Omental fat pad (tissue), 4 donors: ENCODE results near the gene ME3. TPM values are rescaled to one million over a fixed set of nuclear protein-coding genes. Genes with fewer than 3 reads are reported as not detected.

Source experiments
- ATAC-seq: fragments of 150-250 bp; one replicate; pipeline ENCODE4 v1.9.1; 2016; ENCODE audit warnings: mild to moderate bottlenecking, moderate library complexity; ENCODE audit not compliant: low FRiP score
- DNase-seq: peaks from one replicate; pipeline ENCODE4 v3.0.0-alpha.2; 2019; ENCODE audit warnings: low spot score
- CTCF ChIP-seq, 3 donors: fragments of 450-650 bp; IDR thresholded peaks; one replicate each; pipeline ENCODE4 v1.5.1; 2016 to 2017; ENCODE audit warnings: antibody characterized with exemption in 3 of 3, mild to moderate bottlenecking in 3 of 3, moderate library complexity in 2 of 3
- total RNA-seq, 4 donors: library from RNA; depleted of rRNA; stranded (reverse); fragments of >200 nt; gene quantifications; one replicate each; pipeline ENCODE4 v1.1.0, GENCODE V29; 2016

The ME3 gene
- total RNA-seq, 4 donors from 2014 or later, result 28.4 to 93.0 (median 80.1) TPM

DNA sequence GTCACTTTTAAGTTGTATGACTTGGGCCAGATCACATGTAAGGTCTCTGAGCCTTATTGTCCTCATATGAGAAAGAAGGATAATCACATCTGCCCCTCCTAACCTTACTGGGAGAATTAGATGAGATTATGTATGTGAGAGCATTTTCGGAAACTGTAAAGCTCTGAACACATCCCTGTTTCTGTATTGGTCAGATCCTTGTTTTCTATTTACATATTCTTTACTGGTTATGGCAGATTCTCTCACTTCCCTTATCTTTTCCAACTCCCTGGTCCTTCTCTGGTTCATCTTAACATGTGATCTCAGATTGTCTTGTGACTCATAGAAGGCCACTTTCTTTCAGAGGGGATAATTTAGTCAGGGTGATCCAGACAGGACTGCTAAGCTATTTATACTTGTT is 255.9 kb downstream of the ME3 start:
- DNase-seq (no peak), ATAC-seq (no peak)
- no peak for TF ChIP-seq CTCF (IDR thresholded peaks at IDR 0.05)

DNA sequence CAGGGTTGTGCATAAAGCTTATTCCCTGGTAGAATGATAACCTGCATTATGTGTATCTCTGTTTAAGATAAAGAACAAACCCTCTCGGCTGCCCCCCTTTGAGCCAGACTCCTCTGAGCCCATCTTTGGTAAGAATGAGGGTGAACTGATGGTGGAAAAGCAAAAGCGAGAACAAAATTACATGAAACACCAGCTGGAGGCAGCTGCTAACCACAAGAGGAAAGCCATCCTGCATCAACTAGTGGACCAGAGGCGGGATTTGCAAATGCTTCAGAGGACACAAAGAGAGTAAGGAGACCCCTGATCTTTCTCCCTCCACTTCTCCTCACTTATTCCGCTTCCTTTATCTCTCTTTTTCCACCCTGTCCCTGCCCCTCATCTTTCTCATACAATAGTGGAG is 257.4 kb downstream of the ME3 start:
- DNase-seq, result no peak
- no peak for ATAC-seq
- no peak for TF ChIP-seq CTCF (IDR thresholded peaks at IDR 0.05)

- ATAC-seq, result no peak
- TF ChIP-seq CTCF (IDR thresholded peaks at IDR 0.05), result no peak
- no peak for DNase-seq
These were observed 258.4 kb downstream of the ME3 start for GRCh38 chr11:86414032-86414431.

DNA sequence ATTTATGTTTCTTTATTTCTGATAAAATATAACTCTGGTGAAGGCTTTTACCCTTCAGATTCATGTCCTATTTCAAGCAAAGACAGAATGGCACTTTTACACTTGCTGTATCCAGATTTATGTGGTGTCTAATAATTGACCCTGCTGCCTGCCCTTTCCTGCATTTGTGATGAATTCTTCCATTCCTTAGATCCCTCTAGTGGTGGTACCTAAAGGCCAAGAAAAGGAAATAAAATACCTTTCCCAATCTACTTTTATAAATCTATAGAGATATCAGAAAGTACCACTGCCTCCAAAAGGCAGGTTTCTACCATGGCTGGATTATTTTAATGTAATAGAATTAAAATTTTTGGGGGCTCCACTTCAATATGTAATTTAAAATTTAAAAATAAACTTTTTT is 263.6 kb downstream of the ME3 start:
- DNase-seq, result no peak
- TF ChIP-seq CTCF (IDR thresholded peaks at IDR 0.05), result no peak
- ATAC-seq, result no peak

DNA sequence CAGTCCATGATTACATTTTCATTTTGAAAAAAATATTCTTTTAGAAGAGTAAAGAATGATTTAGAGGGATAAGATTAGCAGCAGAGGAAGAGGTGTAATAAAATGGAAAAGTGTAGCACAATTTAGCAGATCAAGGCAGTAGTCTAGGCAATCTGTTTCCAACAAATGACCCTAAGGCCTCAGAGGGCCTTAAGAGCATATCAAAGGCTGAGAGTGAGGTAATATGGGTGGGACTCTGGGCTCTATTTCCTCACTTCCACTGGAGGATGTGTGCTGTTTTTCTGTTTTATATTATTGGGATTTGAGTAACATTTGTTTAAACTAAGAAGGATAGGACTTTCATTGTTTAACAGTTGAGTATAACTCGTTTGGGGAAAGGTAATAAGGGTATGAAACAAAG is 269.0 kb downstream of the ME3 start:
- TF ChIP-seq CTCF (IDR thresholded peaks at IDR 0.05), result no peak
- DNase-seq (no peak), ATAC-seq (no peak)

GRCh38 chr11:86398106-86398505 is 274.3 kb downstream of the ME3 start:
- DNase-seq, result no peak

DNA sequence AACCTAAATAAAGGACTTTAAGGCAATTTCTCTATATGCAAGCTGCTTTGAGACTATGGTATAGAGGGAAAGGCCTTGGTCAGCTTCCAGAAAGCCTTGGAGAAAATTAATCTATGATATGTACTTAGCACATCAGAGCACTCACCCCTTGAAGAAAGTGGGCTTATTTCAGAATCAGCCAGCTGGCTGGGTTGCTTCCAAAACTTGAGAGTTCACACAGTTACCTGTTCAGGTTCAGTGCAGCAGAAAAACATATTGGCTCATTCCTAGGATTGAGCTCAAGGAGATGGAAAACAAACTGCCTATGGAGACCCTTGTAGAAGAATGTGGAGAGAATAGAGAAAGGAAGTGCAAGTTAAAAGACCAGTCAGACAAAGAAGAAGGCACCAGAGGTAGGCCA is 275.1 kb downstream of the ME3 start:
- ATAC-seq, result no peak
- TF ChIP-seq CTCF (IDR thresholded peaks at IDR 0.05), result no peak
- no peak for DNase-seq

More at GRCh38 chr11:86398106-86398505, 274.3 kb downstream of the ME3 start:
- no peak for TF ChIP-seq CTCF (IDR thresholded peaks at IDR 0.05)
- ATAC-seq, result no peak
